Coronary artery (tissue), 2 donors: ENCODE measurements around the gene IPMK.

Experiments
- DNase-seq: peaks from one replicate; pipeline ENCODE4 v3.0.0-alpha.2; 2017; ENCODE audit warnings: low spot score
- H3K27ac ChIP-seq, 2 donors: fragments of 200-600 bp; sonication (generic); one replicate each; pipeline ENCODE4 v1.5.1; 2016 to 2019
- H3K4me3 ChIP-seq: fragments of 200-600 bp; sonication (generic); 2 replicates; pipeline ENCODE4 v1.5.1; 2016; ENCODE audit warnings: mild to moderate bottlenecking, moderate library complexity
- TF ChIP-seq, protein P1 (sequence below): fragments of 200-600 bp; sonication (generic); IDR thresholded peaks from one replicate; pipeline ENCODE4 v1.5.1; 2019; ENCODE audit warnings: antibody characterized with exemption

The IPMK gene

DNA sequence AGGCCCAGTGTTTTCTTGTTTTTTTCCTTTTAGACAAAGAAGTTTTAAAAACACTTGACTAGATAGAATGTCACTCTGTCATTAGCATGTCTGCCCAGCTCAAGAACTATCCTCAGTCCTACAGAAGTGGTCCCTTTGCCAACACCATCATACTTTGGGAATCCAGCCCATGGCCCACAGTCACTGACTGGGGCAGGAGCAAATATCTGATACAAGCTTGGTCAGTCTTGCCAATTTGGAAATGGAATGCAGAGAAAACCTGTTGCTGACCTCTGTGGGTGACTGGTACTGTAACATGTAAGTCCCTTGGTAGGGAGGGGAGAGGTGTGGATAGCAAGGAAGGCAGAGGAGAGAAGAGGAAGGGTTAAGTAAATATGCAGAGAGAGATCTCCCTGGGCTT is 47.8 kb downstream of the IPMK start:
- TF ChIP-seq, protein P1, sequence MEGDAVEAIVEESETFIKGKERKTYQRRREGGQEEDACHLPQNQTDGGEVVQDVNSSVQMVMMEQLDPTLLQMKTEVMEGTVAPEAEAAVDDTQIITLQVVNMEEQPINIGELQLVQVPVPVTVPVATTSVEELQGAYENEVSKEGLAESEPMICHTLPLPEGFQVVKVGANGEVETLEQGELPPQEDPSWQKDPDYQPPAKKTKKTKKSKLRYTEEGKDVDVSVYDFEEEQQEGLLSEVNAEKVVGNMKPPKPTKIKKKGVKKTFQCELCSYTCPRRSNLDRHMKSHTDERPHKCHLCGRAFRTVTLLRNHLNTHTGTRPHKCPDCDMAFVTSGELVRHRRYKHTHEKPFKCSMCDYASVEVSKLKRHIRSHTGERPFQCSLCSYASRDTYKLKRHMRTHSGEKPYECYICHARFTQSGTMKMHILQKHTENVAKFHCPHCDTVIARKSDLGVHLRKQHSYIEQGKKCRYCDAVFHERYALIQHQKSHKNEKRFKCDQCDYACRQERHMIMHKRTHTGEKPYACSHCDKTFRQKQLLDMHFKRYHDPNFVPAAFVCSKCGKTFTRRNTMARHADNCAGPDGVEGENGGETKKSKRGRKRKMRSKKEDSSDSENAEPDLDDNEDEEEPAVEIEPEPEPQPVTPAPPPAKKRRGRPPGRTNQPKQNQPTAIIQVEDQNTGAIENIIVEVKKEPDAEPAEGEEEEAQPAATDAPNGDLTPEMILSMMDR: no peak

DNA sequence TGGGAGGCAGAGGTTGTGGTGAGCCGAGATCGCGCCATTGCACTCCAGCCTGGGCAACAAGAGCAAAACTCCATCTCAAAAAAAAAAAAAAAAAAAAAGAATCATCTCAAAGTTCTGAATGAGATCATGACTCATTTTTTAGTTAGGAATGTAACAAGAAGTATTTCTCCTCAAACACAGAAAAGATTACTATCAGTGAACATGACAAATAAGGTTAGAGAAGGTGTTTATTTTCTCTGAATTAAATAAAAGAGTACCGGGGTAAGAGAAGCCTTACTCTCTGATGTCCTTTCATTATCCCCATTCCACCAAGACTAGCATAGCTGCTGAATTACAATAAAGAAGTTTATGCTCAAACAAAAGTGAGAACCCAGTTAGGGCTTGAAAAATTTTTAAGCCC is 50.1 kb downstream of the IPMK start:
- TF ChIP-seq, protein P1: no peak
- H3K4me3 ChIP-seq: no peak overlapping the region
- no peak for DNase-seq
- H3K27ac ChIP-seq: no peak overlapping the region

More for the DNA sequence above, 47.8 kb downstream of the IPMK start:
- no peak overlapping the region for H3K27ac ChIP-seq
- H3K4me3 ChIP-seq: no peak overlapping the region
- no peak for DNase-seq

DNA sequence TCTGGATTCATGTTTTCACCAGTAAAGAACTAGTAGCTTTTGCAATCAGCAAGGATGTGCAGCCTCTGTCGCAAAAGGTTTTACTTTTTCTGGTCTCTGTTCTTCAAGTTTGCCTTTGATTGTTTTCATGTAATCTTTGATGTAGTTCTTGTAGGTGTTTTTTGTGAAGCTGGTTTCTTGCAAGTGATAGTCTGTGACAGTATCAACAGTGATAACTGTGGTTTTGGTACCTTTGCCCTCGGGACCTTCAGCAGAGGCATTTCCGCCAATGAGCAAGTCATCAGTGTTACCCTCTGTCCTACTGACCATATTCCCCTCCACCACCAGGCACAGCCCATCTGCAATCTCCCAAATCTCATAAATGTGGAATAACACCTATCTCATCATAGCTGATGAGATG is 55.1 kb downstream of the IPMK start:
- Histone ChIP-seq H3K27ac (no peak overlapping the region), H3K4me3 (no peak overlapping the region)
- DNase-seq: no peak
- TF ChIP-seq, protein P1: no peak

DNA sequence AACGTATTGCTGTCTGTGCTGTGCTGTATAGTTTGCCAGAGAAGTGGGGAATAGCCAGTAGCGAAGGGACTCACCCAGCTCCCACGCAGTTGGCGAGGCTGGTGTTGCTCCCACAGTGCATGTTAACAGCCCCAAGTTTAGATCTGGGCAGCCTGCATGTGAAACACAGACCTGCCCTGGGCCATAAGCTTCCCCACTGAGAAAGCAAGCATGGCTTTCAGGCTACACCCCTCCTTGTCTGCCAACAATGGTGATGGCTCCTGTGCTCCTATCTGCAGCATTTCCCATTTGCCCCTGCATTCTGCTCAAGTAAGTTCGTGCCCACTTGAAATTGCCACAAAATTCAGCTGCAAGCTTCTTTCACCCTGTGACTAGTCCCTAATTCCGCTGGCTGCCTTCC is 57.5 kb downstream of the IPMK start:
- no peak overlapping the region for H3K4me3 ChIP-seq
- DNase-seq: no peak
- TF ChIP-seq, protein P1: no peak
- no peak overlapping the region for H3K27ac ChIP-seq

DNA sequence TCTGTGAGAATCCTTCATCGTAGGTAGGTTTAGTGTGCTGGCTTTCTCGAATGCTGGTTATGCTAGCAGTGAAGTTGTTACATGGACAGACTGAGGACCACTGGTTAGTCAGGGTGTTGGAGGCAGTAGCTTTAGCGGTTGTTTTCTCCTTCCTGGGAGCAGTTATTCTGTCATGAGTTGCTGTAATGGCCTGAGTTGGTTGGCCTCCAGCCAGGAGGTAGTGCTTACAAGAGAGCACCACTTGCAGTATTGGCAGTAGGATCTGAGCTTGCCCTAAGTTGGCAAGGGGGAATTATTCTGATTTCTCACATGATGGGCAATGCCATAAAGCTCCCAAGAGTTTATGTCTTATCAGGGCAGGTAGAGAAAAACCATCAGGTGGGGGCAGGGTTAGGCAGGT is 58.0 kb downstream of the IPMK start:
- no peak for DNase-seq
- H3K4me3 ChIP-seq: no peak overlapping the region
- H3K27ac ChIP-seq: no peak overlapping the region
- TF ChIP-seq, protein P1: no peak

DNA sequence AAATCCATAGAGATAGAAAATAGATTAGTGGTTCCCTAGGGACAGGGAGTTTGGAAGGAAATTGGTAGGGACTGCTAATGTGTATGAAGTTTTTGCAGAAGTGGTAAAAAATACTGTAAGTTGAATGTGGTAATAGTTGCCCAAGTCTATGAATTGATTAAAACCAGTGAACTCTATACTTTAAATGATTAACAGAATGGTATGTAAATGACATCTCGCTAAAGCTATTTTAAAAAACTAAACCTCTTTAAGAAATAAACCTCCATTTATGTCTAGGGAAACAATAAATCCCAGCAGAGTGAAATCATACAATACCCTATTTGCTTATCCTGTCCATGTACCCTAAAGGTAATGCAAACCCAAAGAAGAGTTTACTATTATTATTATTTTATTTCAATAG is 61.4 kb downstream of the IPMK start:
- Histone ChIP-seq H3K4me3 (no peak overlapping the region), H3K27ac (no peak overlapping the region)
- DNase-seq: no peak
- TF ChIP-seq, protein P1: no peak

DNA sequence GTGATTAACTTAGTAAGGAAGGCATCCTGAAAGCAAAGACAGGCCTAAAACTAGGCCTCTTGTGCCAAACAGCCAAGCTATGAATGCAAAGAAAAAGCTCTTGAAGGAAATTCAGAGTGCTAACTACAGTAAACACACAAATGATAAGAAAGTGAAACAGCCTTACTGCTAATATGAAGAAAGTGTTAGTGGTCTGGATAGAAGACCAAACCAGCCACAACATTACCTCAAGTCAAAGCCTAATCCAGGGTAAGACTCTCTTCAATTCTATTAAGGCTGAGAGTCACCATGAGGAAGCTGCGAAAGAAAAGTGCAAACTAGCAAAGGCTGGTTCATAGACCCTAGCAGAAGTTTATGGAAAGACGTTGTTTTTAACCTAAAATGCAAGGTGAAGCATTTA is 66.0 kb downstream of the IPMK start:
- H3K4me3 ChIP-seq: no peak overlapping the region
- no peak for DNase-seq
- H3K27ac ChIP-seq: no peak overlapping the region
- TF ChIP-seq, protein P1: no peak
